Renal cortical epithelial cell (primary cell): ENCODE measurements around the gene F2RL2. TPM values are rescaled to one million over a fixed set of nuclear protein-coding genes. Genes with fewer than 3 reads are reported as not detected.
A peak's percentile ranks its signal among the peaks of the same experiment; 100 is the strongest.
"Not testable (repeated sequence)": the region's sequence is repeated elsewhere in the genome, so short reads cannot be mapped to it uniquely, and the experiment has no call there.

Source experiments
- DNase-seq: peaks from one replicate; pipeline ENCODE4 v3.0.0-alpha.2; 2011; ENCODE audit warnings: low read depth
- total RNA-seq: library from RNA; depleted of rRNA; stranded (reverse); fragments of >200 nt; gene quantifications from 2 replicates; pipeline ENCODE4 v1.2.3, GENCODE V29; 2014

The F2RL2 gene
- total RNA-seq, 1 donor from 2014 or later = 0.99 TPM

DNA sequence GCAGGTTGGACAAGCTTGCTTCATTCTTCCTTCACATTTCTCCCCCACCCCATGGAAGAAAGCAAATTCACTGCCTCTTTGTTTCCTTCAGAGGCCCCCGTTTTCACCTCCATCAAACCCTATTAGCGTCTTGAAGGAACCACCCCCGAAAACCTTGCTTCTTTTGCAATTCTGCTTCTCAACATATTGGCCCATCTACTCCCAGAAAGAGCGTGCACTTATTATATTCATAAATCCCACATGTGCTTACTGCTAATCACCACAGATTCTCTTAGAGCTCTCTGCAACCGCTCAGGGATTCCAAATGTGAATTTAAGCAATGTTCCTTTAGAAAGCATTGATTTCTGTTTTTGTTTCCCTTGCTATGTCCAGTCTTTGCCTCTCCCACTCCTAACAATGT lies 1.1 kb downstream of the F2RL2 start:
- no peak for DNase-seq

DNA sequence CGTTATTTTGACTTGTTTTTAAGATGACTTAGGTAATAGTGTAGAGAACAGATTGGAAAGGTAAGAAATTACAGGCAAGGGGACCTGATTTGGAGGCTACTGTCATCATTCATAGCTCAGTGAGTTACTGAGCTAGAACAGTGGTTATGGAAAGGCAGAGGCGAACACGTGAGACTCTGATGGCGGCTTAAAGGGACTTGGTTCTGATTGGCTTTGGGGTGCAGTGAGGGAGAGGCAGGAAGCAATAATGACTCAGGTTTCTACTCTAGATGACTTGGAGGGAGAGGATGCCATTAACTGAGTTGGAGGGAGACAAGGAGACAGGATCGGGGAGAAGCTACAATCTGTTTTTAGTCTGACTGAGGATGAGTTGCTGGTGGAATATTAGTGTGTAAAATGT lies 3.0 kb downstream of the F2RL2 start:
- no peak for DNase-seq

DNA sequence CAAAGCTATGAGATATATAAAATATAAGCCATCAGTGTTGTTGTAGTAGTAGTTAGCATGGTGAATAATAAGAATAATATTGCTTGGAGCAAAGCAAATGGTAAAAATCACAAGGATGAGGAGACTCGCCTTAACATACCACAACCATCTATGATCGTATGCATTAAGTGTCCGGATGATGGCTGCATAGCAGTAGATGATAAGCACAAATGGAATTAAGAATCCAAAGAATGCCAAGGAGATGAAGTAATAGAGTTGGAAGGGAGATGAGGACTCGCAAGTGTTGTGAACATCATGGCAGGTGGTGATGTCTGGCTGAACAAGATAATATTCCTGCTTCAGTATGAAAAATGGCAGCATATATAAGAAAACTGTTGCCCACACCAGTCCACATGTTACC lies 5.5 kb downstream of the F2RL2 start:
- no peak for DNase-seq

DNA sequence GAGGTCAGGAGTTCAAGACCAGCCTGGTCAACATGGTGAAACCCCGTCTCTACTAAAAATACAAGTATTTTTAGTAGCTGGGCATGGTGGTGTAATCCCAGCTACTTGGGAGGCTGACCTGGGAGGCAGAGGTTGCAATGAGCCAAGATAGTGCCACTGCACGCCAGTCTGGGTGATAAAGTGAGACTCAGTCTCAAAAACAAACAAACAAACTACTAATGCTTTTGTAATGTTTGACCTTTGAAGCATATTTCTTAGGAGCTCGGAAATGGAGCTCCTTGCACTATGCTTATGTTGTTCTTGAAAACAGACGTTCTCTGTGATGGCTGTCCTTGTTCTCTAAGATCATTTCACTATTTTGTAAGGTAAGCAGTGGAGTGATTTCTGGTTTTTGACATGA lies 6.0 kb downstream of the F2RL2 start:
- DNase-seq = no peak

DNA sequence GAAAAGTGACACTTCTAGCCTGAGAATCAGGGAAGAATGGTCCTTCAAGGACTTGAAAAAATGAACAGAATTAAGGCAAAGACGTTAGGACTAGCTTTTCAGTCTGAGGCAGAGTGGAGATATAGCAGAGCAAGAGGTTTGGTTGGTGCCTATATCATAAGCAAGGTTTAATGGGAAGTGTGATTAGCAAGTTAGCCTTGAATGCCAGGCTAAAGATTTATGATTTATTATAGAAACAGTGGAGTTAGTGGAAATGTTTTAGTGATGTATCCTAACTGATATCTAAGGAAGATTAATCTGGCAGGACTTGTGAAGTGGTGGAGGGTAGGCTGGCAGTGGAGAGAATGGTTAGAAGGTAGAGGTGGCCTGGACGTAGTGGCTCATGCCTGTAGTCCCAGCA lies 7.0 kb downstream of the F2RL2 start:
- DNase-seq = no peak

DNA sequence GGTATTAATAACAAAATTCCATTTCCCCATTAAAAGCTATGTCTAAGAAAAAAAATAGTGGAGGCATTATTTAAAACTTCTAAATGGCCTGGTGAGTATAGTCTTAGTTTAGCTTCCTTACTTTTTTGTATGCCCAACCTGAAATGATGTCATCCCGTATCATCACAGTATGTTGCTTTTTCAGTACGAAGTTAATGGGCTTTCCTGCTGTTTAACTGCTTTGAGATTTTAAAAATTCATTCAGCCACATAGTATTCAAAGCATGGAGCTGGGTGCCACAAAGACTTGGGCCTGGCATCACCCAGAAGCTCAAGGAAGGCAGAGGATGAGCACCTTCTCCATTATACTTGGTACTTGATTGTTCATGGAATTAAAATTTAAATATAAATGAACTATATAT lies 7.4 kb downstream of the F2RL2 start:
- DNase-seq = peak; percentile 4

DNA sequence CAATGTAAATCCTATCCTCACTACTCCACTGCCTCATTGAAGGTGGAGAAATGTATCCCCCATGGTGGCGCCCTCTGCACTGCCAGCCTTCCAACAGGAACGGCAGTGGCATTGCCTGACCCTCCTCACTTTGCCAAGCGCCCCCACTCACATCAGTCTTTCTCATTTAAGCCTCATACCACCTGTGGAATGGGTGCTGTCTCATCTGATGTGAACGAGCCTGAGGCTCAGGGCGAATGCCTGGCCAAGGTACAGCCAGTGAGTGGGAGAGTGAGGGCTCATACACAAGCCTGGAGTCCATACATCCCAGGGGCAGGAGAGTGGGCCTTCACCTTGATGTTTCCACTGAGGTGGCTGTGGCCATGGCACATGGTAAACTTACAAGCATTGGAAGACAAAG lies 10.3 kb downstream of the F2RL2 start:
- no peak for DNase-seq

DNA sequence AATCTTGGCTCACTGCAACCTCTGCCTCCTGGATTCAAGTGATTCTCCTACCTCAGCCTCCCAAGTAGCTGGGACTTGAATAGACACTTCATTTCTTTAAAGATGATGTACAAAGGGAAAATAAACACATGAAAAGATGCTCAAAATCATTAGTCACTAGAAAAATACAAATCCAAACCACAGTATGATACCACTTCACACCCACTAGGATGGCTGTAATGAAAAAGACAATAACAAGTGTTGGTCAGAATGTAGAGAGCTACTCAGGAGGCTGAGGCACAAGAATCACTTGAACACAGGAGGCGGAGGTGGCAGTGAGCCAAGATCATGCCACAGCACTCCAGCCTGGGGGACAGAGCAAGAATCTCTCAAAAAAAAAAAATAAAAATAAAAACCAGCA lies 13.0 kb downstream of the F2RL2 start:
- DNase-seq = no peak

DNA sequence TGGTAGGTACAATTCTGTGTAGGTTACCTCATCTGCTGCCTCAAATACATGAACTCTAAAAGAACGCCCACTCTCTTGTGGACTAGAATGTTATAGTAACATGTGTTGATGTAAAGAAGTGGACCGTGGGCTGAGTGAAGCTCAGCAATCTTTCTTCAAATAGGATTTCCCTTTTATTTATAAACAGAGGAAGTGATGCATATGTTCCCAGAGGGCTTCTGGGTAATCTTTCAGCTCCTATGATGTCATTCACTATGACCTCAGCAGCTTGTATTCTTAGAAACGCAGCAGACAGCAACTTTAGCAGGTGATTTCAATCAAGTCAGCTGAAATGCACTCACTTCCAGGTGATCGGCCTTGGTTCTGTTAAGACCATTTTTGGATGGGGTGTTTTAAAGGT lies 14.4 kb downstream of the F2RL2 start:
- DNase-seq = peak; percentile 17

DNA sequence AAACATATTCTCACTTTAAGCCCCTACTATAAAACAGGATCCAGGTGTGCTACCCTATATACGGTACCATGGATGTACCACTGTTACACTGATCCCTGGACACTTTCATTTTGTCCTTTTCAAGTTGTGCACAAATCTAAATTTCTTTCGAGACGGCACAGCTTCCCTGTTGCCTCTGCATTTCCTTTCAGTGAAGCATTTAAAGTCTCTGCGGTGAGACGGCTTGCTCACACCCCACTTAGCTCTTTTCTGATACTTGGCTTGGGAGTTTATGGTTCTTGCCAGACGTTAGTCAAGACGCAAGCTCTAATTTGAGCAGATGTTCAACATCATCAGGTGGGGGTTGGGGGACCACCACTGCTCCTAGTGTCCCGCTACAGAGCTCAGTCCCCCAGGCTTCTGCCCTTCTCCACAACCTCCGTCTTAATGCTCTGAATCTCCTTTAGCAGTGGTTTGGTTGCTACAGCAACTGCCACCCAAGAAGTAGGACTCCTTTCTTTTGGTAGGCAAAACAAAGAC lies 15.8 kb downstream of the F2RL2 start:
- DNase-seq = no peak

DNA sequence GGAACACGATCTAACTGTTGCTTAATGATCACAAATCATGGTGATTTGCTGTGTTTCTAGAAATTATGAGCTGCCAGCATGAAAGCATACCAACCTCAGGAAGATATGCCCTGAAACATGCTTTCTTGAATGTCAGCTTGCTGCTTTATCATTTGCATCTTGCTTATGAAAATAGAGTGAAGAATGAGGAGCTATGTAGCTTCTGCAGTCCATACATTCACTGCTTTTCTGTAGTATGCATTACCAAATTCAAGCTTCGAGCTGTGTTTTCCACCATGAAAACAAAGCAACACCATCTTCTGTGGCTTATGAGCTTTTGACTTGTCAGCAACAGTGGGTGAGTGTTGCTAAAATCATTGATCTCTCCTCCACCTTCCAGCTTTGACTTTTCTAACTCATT lies 16.5 kb downstream of the F2RL2 start:
- DNase-seq = no peak

DNA sequence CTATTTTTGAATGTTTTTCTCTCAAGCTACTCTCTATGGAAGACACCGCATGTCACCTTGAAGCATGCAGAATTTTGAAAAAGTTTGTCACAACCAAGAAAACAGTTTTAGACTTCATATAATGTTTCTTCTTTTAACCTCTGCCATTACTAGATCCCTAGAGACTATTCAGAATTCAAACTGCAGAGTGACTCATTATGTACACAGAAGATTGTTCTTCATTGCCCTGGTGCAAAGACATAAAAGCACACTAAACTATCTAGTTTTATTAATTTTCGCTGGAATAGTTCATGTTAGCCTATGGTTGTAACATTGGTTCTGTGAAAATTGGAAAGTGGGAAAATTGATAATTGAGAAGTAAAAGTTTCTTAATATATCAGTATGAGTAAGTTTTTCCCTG lies 18.4 kb downstream of the F2RL2 start:
- DNase-seq = peak; percentile 56

DNA sequence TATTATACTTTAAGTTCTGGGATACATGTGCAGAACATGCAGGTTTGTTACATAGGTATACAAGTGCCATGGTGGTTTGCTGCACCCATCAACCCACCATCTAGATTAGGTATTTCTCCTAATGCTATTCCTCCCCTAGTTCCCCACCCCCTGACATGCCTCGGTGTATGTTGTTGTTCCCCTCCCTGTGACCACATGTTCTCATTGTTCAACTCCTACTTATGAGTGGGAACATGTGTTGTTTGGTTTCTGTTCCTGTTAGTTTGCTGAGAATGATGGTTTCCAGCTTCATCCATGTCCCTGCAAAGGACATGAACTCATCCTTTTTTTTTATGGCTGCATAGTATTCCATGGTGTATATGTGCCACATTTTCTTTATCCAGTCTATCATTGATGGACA lies 19.2 kb downstream of the F2RL2 start:
- not testable (repeated sequence) for DNase-seq

DNA sequence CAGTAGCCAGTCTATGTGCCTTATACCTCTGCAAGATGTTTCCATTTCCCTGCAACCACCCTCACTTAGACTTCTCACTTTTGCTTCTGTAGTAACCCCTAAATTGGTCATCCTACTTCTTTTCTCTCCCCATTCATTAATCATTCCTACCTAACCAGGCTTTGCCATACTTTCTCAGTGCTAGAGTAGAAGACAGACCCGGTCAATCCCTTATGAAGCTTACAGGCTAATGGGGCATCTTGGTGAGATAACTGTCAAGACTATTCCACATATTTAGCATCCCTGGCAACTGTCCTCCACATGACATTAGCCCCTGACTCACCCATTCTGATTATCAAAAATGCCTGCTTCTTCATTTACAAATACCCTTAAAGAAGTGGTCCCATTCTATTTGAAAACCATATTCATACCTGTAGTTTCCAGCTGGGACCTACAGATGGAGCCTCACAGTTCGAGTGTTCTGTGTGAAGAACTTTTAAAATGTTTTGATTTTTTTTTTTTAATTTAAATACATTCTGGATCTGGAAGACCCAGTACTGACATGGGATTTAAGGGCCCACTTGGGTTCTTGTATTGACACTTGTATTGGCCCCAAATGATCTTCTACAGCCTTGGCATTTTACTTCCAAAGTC lies 21.0 kb downstream of the F2RL2 start:
- DNase-seq = no peak

DNA sequence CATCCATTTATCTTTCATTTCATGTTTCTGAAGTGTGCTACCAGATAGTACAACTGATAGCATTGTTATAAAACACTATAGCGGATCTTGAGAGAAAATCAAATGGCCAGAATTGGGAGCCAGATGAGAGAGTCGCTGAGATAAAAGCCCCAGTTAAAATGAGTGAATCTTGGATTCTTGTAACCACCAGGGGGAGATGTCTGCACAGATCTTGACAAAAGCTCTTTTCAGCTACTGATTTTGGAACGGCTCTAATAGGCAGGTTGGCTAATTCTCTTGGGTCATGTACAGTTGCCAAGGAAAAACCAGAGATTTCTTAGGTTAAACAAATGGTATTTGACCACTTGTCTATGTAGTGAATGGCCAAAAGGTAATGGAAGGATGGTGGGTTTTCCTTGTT lies 21.7 kb downstream of the F2RL2 start:
- DNase-seq = peak; percentile 71

DNA sequence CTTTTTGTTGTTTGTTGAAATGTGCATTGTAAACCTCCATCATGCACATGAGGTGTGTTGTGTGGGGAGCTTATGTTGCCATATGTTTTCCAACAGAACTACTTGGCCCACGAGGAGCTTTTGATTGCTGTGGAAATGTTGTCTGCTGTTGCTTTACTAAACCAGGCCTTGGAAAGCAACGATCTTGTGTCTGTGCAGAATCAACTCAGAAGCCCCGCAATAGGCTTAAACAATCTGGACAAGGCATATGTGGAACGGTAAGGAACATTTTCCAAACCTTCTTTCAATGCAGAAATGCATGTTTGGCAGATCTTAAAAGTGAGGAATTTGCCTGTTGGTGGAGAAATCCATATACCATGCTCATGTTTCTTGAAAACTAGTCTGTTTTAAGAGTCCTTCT lies 22.5 kb downstream of the F2RL2 start:
- DNase-seq = no peak

DNA sequence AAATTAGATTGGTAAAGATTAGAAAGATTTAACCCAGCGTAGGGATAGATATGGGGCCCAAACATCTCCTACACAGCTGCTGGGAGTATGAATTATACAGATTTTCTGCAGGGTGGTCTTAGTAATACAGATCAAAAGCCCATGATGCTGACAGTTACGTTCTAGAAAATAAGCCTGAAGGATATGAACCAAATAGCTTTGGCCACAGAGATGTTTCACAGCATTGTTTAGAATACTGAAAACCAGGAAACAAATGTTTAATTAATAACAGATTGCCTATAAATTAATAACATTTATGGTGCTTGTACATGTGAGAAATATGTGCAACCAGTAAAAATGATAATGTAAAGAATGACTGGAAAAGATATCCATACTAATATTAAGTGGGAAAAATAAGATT lies 24.7 kb downstream of the F2RL2 start:
- no peak for DNase-seq

DNA sequence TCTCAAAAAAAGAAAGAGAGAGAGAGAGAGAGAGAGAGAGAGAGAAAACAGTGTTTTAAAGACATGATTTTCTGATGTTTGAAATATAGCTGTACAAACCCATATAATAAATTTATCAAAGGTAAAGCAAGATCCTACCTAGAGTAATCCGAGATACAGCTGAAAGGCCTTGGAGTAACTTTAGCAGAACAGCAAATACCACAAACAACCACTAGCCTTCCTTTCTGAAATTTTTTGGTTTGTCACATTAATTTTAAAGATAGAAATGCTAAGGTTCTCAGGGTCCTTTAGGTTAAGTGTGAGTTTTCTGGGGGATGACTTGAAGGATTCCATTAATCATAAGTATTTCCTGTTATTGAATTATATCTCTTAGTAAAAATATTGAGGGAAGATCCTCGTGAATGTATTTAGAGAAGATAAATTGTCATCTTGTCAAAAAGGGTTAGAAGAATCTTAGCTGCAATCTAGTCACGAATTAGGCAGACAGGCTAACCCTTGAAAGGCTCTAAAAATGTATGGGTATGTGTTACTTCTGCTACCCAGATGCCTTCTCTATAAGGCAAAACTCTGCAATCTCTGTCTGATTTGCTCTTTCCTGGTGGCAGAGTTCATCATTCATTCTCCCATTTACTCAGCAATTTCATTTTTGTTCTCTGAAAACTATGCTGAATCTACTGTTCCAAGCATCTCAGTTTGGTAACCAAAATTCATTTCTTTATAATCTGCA lies 27.3 kb downstream of the F2RL2 start:
- DNase-seq = no peak

DNA sequence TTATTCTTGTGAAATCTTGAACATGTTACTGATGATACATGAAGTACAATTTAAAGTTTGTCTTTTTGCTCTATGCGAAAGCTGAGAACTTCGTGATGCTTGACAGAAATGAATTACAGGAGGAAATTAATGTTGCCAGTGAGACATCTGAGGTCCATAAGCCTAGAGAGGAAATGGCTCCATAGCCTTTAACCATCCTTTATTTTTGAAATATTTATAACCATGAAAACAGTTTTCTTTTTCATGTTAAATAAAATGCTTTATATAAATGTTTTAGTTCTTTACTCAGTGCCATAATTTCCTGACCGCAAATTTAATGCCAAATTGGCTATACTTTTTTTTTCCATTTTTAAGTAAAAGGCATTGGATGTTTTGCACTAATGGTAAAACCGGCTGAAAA lies 29.1 kb downstream of the F2RL2 start:
- no peak for DNase-seq

DNA sequence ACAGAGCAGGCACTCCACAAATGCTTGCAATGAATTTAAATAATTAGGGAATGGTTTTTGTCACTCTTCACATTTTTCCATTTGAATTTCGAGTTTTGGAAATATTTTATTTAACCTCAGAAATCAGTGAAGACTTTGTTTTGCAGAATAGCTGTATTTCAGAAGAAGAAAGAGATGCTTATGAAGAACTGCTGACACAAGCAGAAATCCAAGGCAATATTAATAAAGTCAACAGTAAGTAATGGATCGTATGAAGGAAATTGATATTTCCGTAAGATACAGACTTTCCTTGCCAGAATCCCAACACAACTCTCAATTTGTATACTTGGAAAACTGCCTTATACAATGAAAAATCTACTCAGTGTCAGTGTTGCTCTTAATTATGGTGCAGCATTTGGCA lies 30.5 kb downstream of the F2RL2 start:
- DNase-seq = no peak

DNA sequence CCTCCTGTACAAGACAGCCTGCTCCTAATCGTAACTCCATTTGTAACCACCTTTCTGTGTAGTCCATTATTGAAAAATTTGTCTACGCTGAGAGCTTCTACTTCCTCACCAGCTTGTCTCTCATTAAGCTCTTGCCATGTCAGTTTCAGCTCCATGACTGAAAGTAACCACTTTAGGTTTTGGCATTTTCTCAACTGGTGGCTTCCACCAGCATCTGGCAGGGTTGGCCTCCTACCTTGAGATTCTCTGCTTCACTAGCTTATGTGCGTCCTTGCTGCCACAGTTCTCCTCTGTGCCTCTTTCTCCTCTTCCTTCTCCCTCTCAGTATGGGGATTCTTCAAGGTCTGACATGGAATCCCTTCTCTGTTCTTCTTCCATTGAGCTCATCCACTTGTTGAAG lies 31.8 kb downstream of the F2RL2 start:
- DNase-seq = no peak

DNA sequence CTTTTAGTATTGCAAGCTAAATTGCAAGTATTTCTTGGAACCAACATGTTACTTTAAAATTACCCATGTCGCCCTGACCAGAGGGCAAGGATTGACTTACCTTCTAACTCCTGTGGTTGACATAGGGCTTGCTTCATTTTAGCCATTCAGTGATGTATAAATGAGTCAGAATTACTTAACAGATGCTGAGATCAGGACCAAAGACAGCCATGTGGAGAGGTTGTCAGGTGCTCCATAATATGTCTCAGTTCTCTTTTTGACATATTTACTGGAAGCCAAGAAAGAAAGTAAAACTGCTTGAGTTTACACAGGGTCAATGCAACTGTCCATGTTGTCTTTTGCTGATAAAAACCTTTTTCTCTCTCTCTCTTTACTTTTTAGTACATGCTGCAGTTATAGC lies 33.2 kb downstream of the F2RL2 start:
- DNase-seq = peak; percentile 25

DNA sequence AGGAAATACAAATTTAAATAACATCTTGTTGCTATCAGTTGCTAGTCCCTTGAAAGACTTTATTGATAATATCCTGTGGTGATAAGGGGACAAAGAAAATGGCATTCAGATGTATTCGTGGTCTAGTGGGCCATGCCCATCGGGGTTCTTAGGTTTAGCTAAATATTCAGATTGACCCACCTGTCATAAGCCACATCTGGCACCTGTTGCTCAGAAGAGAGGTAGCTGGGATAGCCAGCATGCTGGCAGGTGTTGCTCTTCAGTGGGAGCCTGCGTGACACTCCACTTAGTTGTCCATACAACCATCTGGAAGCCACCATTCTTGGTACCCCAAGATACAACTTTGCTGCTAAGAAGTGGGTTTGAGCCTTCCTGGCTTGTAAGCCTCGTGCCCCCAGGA lies 36.7 kb downstream of the F2RL2 start:
- DNase-seq = no peak

DNA sequence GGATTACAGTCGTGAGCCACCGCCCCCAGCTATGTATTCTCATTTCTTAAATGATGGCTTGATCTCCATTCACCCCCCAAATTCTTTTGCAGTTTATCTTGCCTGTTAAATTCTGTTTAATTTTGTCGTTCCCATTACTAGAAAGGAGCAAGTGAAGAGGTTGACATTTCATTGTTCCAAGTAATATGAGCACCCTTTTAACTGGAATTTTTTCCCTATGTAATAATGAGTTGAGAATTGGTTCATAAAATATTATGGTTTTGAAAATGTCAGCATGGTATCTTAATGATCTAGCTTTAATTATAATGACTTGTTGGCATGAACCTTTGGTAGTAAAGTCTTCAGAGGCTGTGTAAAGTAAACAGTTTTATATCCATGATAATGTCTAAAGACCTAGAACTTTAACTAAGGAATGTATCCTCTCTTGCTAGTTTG lies 37.4 kb downstream of the F2RL2 start:
- no peak for DNase-seq
